ENCODE measurements around the gene NBEAL2.
A peak's percentile ranks its signal among the peaks of the same experiment; 100 is the strongest.
"Not testable (repeated sequence)": the region's sequence is repeated elsewhere in the genome, so short reads cannot be mapped to it uniquely, and the experiment has no call there.

The NBEAL2 gene

GRCh38 chr3:47016086-47016933, 36.8 kb downstream of the NBEAL2 start:
- DNase-seq = no peak

- no peak for DNase-seq
Observed at GRCh38 chr3:47016934-47017435, 37.5 kb downstream of the NBEAL2 start.

- no peak for DNase-seq
Observed at GRCh38 chr3:47017504-47018268, 38.2 kb downstream of the NBEAL2 start.

GRCh38 chr3:47018269-47018611, 38.8 kb downstream of the NBEAL2 start:
- no peak for DNase-seq

- no peak for DNase-seq
Observed at GRCh38 chr3:47019201-47019600, 39.7 kb downstream of the NBEAL2 start.

- no peak for DNase-seq
Observed at GRCh38 chr3:47020311-47020710, 40.8 kb downstream of the NBEAL2 start.

GRCh38 chr3:47022641-47023071, 43.2 kb downstream of the NBEAL2 start:
- no peak for DNase-seq

GRCh38 chr3:47024932-47025331, 45.5 kb downstream of the NBEAL2 start:
- DNase-seq = no peak

- DNase-seq = not testable (repeated sequence)
Observed at GRCh38 chr3:47026432-47026831, 47.0 kb downstream of the NBEAL2 start.

GRCh38 chr3:47028146-47028545, 48.7 kb downstream of the NBEAL2 start:
- no peak for DNase-seq

GRCh38 chr3:47028667-47029066, 49.2 kb downstream of the NBEAL2 start:
- no peak for DNase-seq

- not testable (repeated sequence) for DNase-seq
Observed at GRCh38 chr3:47031041-47031440, 51.6 kb downstream of the NBEAL2 start.

GRCh38 chr3:47034868-47035489, 55.5 kb downstream of the NBEAL2 start:
- no peak for DNase-seq

GRCh38 chr3:47035645-47036044, 56.2 kb downstream of the NBEAL2 start:
- peak; percentile 18 for DNase-seq

- DNase-seq = no peak
Observed at GRCh38 chr3:47036145-47036544, 56.7 kb downstream of the NBEAL2 start.

GRCh38 chr3:47037302-47037701, 57.8 kb downstream of the NBEAL2 start:
- not testable (repeated sequence) for DNase-seq

- DNase-seq = no peak
Observed at GRCh38 chr3:47041114-47041513, 61.6 kb downstream of the NBEAL2 start.

GRCh38 chr3:47042231-47042791, 62.8 kb downstream of the NBEAL2 start:
- no peak for DNase-seq

GRCh38 chr3:47047069-47047468, 67.6 kb downstream of the NBEAL2 start:
- no peak for DNase-seq

- no peak for DNase-seq
Observed at GRCh38 chr3:47047673-47048072, 68.2 kb downstream of the NBEAL2 start.

- DNase-seq = no peak
Observed at GRCh38 chr3:47054412-47054811, 74.9 kb downstream of the NBEAL2 start.

- DNase-seq = no peak
Observed at GRCh38 chr3:47056705-47057104, 77.2 kb downstream of the NBEAL2 start.

GRCh38 chr3:47057212-47057671, 77.8 kb downstream of the NBEAL2 start:
- no peak for DNase-seq
